GM12891 (cell line): ENCODE results near the gene CAPZA2.

ENCODE experiments used
- POLR2A ChIP-seq: IDR thresholded peaks from 2 replicates; pipeline ENCODE4 v1.6.1; 2011; ENCODE audit warnings: low read depth, low read length, control low read depth
- POLR2AphosphoS5 ChIP-seq: IDR thresholded peaks from 2 replicates; pipeline ENCODE4 v1.6.1; 2011; ENCODE audit warnings: low read depth, low read length, control low read depth
- TAF1 ChIP-seq: IDR thresholded peaks from 2 replicates; pipeline ENCODE4 v1.6.1; 2011; ENCODE audit warnings: low read depth, low read length, control low read depth

DNA sequence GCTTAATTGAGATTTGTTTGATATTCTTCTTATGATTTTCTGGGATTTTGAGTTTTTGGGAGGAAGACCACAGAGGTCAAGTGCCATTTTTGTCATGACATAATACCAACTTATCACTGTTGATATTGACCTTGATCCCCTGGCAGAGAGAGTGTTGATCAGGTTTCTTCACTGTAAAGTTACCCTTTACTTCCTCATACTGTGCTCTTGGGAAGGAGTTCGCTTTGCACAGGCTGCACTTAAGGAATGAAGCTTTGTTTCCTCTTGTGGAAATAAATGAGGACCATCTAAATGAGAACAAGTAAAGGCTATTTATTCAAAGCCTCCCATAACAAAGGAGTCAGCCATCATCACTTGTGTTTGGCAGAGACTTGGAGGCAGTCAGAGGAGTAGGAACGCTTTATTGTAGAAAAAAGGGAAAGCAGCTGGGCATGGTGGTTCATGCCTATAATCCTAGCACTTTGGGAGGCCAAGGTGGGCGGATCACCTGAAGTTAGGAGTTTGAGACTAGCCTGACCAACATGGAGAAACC is 107.0 kb downstream of the CAPZA2 start:
- TF ChIP-seq POLR2A (no peak), TAF1 (no peak), POLR2AphosphoS5 (no peak)
